Fibroblast of gingiva (primary cell): ENCODE data around the gene TNXB.
"Not testable (repeated sequence)": the region's sequence is repeated elsewhere in the genome, so short reads cannot be mapped to it uniquely, and the experiment has no call there.

Source experiments
- DNase-seq: peaks from one replicate; pipeline ENCODE4 v3.0.0-alpha.2; 2011; ENCODE audit warnings: low read depth

TNXB gene

DNA sequence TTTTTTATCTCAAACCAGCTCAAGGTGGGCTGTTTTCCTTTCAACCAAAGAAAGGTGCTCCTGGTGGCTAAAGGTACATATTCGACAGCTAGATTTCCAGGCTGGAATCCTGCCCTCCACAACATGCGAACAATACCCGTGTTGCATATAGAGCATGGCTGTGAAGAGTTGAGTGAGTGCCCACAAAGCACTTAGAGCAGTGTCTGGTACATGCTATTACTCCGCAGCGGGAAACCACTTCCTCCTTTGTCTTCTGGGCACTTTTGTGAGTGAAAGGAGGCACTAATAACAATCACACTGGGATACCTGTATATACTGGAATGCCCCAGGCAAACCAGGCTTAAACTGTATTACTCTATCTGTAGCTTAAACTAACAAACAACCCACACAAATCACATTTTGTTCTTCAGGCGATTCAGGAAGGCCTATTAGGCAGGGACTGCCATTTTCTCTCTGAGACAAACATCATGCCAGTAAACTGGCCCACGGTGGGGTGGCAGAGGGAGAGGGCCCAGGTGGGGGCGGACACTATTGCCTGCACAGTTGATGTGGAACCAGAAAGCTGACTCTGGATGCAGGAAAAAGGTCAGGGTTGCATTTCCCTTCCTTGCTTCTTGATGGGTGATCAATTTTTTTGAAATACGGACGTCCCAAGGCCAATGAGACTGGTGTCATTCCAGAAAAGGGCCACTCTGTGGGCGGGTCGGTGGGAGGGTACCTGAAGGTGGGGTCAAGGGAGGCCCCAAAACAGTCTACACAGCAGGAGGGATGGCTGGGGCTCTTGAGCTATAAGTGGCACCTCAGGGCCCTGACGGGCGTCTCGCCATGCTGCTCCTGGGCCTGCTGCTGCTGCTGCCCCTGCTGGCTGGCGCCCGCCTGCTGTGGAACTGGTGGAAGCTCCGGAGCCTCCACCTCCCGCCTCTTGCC, 71.3 kb downstream of the TNXB start, which contains the start of gene CYP21A2:
Gene CYP21A2, plus strand, starts transcription at position 818 of the 927 bp plus-strand sequence. Its CDS starts 8 bp downstream, at position 826.
- not testable (repeated sequence) for DNase-seq

DNA sequence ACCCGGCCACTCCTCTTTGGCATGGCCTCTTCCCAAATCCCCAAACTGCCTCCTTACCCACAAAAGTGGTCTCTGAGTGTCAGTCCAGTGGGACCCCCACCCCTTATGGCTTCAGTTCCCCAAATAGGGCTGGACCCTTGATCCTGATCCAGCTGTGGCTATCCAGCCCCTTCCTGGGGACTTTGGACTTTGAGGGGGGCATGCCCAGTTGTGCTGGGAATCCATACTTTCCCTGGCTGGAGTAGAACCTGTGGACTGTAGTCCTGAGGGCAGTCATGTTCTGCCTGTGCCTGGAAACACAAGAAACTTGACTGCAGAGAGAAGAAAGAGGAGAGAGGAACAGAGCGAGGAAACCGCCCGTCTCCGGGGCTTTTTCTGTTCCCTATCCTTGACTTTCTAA, 72.0 kb downstream of the TNXB start:
- not testable (repeated sequence) for DNase-seq

GRCh38 chr6:32035283-32036013, 73.7 kb downstream of the TNXB start:
- not testable (repeated sequence) for DNase-seq

- DNase-seq = not testable (repeated sequence)
These were observed 79.6 kb downstream of the TNXB start for GRCh38 chr6:32029553-32029952.

DNA sequence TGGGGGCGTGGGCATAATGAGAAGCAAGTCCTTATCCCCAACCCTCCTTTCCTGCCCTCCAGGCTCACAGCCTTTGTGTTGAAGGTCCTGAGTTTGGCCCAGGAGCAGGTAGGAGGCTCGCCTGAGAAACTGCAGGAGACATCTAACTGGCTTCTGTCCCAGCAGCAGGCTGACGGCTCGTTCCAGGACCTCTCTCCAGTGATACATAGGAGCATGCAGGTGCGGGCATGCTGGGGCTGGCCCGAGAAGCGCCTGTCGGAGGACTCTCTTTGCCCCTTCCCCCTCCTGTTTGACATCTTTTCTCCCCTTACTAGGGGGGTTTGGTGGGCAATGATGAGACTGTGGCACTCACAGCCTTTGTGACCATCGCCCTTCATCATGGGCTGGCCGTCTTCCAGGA, 80.5 kb downstream of the TNXB start:
- not testable (repeated sequence) for DNase-seq

DNA sequence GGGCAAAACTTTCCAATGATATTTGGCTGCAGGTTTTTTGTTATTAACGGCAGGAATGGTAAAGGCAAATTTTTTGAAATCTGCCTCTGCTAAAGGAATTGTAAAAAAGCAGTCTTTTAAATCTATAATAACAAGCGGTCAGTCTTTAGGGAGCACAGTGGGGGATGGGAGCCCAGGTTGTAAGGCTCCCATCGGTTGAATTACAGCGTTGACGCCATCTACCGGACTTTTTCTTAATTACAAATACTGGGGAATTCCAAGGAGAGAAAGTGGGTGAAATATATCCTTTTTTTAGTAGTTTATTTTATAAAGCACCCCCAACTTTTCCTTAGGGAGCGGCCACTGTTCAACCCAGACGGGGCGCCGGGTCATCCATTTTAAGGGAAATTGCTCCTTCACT, 87.0 kb downstream of the TNXB start:
- not testable (repeated sequence) for DNase-seq

DNA sequence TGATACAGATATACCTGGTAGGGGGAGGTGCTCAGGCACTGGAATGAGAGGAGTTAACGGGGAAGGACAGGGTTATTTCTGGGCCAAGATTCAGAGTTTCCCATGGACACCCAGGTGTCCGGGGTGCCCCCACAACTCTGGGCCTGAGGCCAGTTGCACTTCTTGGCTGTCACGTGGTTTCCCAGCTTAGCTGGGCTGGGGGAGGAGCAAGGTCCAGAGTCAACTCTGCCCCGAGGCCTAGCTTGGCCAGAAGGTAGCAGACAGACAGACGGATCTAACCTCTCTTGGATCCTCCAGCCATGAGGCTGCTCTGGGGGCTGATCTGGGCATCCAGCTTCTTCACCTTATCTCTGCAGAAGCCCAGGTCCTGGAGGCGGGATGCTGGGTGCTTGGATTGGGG, 94.6 kb downstream of the TNXB start, which contains the start of gene C4B:
Gene C4B, plus strand, starts transcription at position 249 of the 400 bp plus-strand sequence. Its CDS starts 51 bp downstream, at position 300.
- DNase-seq = not testable (repeated sequence)

GRCh38 chr6:32013738-32014137, 95.4 kb downstream of the TNXB start:
- not testable (repeated sequence) for DNase-seq

DNA sequence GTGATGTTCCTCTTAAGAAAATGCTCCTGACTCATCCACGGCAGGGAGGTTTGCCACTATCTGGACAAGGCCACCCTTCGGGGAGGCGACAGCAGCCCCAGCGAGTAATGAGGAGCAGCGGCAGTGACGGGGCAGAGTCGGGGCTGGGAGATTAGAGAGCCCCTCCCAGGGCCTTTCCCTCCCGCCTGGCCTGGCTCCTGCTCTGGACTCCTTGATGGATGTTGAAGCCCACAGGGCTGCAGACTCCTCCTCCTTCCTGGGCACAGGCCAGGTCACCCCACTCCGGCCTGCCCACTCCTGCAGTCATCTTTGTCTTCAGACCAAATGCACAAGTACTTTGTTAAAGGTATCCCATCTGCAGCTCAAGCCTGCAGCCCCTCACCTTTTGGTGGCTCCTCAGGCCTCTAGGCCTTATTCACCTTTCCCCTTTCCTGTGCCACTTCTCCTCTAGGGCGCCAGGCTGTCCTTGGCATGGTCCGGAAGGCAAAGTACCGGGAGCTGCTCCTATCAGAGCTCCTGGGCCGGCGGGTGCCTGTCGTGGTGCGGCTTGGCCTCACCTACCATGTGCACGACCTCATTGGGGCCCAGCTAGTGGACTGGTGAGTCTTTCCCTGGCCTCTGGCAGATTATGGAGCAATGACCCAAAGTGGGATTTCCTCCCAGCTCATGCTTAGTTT, 96.1 kb downstream of the TNXB start:
- DNase-seq = not testable (repeated sequence)

DNA sequence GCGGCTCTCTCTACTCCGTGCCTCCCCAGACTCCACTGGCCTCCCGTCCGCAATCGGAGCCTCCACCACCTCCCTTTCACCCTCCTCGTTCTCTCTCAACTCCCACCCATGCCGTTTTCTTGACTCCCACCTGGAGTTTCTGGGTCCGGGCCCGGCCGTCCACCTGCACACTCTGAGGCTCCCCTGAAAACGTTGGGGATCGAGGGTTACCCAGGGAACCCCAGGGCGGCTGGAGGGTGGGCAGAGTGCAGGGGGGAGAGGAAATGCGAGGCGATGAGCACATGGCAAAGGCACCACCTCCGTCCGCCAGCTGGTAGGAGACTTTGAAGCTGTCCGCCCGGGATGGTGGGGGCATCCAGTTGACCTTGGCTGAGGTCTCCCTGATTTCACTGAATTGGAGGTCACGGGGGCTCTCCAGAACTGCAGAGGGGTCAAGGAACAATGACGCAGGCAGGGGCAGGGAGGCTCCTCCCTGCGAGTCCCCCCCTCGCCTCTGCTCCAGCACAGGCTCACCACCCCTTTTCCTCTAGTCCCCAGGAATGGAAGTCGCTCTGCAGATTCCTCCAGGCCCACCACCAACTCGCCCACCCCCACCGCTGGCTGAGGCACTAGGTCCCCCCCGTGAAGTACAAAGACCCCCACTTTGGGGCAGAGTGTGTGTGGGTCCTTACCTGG, 98.1 kb downstream of the TNXB start:
- not testable (repeated sequence) for DNase-seq

DNA sequence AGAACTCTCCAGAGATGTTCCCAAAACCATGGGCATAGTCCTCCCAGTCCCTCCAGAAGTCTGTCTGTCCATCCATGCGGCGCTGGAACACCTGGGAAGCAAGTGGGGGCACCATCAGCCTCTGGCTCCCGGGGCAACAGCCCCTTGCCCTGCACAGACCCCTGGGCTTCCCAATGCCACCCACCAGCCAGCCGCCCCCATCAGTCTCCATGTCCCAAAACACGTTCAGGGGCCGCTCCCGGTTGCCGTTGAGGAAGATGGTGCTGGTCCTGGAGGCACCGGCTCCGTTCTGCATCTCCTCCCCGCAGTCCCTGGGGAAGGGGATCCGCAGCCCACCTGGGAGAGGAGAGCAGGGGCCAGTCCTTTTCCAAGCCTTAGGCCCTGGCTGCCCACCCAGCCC, 99.6 kb downstream of the TNXB start:
- not testable (repeated sequence) for DNase-seq

- DNase-seq = not testable (repeated sequence)
These were observed 100.5 kb downstream of the TNXB start for GRCh38 chr6:32008616-32009015.

GRCh38 chr6:32008037-32008436, 101.1 kb downstream of the TNXB start:
- DNase-seq = not testable (repeated sequence)

- DNase-seq = not testable (repeated sequence)
These were observed 102.1 kb downstream of the TNXB start for GRCh38 chr6:32007086-32007485.

DNA sequence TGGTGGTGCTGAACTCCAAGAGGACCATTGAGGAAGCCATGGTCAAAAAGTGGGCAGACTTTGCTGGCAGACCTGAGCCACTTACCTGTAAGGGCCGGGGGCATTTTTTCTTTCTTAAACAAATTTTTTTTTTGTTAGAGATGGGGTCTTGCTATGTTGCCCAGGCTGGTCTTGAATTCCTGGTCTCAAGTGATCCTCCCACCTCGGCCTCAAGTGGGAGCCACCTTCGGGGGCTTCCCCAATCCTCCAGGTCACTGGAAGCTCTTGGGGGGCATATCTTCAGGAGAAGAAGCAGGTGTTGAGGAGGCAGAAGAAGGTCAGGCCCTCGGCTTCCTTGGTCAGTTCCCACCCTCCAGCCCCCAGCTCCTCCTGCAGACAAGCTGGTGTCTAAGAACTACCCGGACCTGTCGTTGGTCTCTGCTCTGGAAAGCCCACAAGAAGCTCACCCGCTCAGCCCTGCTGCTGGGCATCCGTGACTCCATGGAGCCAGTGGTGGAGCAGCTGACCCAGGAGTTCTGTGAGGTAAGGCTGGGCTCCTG, 103.1 kb downstream of the TNXB start:
- not testable (repeated sequence) for DNase-seq

GRCh38 chr6:32005538-32005880, 103.6 kb downstream of the TNXB start:
- DNase-seq = not testable (repeated sequence)

- DNase-seq = not testable (repeated sequence)
These were observed 104.1 kb downstream of the TNXB start for GRCh38 chr6:32004864-32005537.

DNA sequence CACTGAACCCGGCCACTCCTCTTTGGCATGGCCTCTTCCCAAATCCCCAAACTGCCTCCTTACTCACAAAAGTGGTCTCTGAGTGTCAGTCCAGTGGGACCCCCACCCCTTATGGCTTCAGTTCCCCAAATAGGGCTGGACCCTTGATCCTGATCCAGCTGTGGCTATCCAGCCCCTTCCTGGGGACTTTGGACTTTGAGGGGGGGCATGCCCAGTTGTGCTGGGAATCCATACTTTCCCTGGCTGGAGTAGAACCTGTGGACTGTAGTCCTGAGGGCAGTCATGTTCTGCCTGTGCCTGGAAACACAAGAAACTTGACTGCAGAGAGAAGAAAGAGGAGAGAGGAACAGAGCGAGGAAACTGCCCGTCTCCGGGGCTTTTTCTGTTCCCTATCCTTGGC, 104.7 kb downstream of the TNXB start:
- not testable (repeated sequence) for DNase-seq

DNA sequence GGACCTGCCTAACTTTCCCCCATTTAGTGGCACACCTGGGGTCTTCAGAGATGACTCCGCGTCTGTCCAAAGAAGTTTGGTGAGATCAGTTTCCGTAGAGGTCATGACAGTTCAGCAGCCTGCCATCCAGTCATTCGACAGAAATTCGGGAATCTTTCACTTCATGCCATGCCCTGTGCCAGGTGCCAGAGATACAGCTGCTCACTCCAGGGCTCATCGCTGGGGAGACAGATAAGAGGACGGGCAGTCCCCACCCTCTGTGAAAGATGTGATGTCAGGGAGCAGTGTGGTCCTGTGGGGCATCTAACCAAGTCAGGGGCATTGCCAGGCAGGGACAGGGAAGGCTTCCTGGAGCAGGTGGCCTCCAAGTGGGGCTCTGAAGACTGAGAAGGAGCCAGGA, 105.8 kb downstream of the TNXB start:
- not testable (repeated sequence) for DNase-seq

- not testable (repeated sequence) for DNase-seq
These were observed 106.4 kb downstream of the TNXB start for GRCh38 chr6:32002546-32003268.
